HG03039 (cell line): ENCODE measurements around the gene HCAR3.
"Not testable (repeated sequence)": the region's sequence is repeated elsewhere in the genome, so short reads cannot be mapped to it uniquely, and the experiment has no call there.

Experiments used
- ATAC-seq: cut with Tn5 transposase; IDR thresholded peaks from one replicate; pipeline ENCODE4 v1.9.1; 2021; ENCODE audit warnings: mild to moderate bottlenecking, moderate library complexity; ENCODE audit not compliant: unreplicated experiment

Gene HCAR3

DNA sequence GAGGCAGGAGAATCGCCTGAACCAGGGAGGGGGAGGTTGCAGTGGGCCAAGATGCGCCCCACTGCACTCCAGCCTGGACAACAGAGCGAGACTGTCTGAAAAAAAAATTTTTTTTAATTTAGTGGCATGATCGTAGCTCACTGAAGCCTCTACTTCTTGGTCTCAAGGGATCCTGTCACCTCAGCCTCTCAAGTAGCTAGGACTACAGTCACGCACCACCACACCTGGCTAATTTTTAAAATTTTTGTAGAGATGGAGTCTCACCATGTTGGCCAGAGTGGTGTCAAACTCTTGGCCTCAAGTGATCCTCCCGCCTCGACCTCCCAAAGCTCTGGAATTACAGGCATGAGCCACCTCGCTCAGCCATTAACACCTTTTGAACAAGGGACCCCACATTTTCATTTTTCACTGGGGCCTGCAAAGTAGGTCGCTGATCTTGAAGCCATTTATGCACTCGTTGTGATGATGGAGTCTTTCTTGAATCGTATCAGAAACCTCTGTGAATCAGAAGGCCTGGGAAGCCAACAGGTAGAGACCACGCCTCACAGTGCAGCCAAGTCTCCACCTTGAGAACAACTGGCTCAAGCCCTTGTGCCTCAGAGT is 8.1 kb upstream of the HCAR3 start:
- ATAC-seq: no peak

DNA sequence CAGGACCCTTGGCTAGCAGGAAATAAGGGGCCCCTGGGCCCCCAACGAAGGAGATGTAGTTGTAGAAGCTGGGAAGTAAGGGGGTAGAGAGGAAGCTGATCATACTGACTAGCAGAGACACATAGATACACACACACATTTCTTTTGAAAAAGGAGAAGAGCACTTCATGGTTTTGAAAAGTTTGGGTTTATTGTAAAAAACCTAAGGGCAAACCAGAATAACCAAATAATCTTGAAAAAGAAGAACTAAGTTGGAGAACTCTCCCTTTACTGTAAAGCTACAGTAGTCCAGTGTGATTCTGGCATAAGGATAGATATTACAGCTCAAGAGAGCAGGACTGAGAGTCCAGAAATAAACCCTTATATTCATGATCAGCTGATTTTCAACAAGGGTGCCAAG is 5.8 kb upstream of the HCAR3 start:
- no peak for ATAC-seq

DNA sequence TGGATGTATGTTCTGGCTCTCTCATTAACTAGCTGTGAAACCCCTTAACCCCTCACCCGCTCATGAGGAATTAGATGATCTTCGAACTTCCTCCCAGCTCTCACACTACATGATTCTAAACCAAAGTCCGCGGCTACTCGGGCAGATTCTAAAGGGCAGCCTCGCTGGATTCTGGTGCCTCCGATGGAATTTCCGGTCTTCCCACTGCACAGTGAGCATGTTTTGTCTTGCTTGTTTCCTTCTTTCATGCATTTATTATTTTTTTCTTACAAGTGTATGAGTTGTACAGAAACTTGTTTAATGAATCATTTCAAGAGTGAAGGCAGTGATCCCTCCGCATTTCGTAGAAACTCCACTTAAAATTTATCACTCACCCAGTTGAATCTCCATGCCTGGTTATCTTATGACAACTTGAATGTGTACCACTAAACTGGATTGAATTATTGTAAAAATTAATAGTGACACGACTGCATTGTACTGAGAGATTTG is 4.5 kb upstream of the HCAR3 start:
- ATAC-seq: no peak

DNA sequence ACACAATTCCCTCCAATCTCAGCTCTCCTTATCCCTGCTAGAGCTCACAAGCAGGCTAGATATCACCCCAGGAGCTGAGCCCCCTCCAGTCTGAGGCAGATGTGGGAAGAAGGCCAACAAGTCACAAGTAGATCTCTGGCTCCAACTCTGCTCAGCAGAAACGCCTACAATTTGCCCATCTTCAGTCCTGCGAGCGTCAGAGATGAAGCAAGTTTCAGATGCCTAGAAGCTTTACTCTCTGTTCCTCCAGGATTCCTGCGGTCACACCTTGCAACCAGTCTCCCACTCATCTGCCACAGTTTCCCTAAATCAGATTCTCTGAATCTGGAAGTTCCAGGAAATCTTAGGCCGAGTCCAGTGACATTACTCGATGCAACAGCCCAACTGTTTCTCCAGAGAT is 1.4 kb downstream of the HCAR3 start:
- ATAC-seq: not testable (repeated sequence)

DNA sequence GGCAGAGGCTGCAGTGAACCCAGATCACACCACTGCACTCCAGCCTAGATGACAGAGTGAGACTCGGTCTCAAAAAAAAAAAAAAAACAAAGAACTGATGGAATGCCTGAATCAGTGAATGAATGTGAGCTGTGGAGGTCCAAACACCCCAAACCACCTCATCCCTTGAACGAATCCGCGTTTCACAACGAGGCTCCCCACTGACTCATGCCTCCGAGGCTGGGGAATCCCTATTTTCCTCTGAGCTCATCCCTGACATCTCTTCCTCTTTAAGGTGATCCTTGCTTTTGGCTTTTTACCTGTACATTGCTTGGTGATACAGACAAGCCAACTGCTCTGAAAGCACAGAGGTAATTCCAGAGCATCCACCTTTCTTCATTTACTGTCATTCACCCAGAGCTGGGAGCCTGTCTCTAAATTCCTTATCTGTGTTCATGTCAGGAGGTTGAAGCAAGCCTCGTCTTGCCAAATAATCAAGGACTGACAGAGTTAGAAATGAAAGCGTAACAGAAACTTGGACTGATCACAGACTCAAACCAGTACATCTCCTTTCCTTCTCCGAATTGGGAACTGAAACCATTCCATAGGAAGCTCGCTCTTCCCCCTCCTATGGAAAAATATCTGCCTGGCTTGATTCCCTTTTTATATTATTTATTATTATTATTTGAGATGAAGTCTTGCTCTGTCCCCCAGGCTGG is 3.0 kb downstream of the HCAR3 start:
- not testable (repeated sequence) for ATAC-seq

DNA sequence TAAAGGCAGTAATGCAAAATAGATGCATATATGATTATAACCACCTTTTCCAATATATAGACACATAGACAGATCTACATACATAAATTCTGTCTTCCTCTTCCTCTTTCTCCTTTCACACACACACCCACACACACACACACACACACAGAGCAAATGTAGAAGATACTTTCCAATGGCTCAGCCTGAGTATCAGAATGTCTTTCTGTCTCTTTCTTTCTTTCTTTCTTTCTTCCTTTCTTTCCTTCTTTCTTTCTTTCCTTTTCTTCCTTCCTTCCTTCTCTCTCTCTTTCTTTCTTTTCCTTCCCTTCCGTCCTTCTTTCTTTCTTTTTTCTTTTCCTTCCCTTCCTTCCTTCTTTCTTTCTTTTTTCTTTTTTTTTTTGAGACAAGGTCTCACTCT is 5.3 kb downstream of the HCAR3 start:
- ATAC-seq: not testable (repeated sequence)

DNA sequence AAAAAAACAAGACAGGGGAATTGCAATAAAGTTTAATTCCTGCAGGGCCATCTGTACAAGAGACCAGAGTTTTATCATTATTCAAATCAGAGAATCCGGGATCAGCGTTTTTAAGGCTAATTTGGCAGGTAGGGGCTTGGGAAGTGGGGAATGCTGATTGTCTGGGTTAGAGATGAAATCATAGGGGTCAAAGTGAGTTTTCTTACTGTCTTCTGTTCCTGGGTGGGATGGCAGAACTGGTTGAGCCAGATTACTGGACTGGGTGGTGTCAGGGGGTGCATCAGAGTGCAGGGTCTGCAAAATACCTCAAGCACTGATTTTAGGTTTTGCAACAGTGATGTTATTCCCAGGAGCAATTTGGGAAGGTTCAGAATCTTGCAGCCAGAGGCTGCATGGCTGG is 6.3 kb downstream of the HCAR3 start:
- not testable (repeated sequence) for ATAC-seq

DNA sequence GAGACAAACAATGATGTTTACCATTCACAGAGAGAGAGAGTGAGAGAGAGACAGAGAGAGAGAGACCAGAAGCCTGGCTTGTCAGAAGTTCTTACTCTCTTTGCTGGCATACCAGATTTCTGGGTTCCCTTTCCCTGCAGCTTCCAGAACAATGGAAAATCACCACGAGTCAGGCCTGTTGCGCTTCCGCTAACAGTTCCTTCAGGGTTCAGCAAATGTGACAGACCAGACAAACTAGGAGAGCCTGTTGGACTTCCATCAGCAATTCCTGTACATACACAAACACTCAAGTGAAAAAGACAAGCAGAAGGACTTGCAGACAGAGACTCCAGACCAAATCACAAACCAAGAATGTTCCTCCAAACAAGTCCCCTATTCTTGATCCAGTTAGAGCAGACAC is 7.3 kb downstream of the HCAR3 start:
- not testable (repeated sequence) for ATAC-seq

DNA sequence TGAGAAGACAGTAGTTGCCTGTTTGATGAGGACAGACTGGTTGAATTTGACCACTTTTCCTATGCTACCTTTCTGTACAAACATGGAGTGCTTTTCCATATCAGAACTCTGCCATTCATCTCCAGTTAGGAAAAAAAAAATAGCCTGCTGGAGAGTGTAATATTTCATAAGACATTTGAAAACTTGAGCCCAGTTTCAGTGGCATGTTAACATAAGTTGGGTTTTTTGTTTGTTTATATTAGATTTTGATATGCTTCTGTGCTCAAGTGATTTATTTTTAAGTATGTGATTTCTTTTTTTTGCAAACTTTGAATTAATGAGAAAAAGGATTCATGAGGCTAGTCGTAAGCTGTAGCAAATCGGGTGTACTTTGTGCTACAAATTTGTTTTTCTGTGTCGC is 12.8 kb downstream of the HCAR3 start:
- not testable (repeated sequence) for ATAC-seq

DNA sequence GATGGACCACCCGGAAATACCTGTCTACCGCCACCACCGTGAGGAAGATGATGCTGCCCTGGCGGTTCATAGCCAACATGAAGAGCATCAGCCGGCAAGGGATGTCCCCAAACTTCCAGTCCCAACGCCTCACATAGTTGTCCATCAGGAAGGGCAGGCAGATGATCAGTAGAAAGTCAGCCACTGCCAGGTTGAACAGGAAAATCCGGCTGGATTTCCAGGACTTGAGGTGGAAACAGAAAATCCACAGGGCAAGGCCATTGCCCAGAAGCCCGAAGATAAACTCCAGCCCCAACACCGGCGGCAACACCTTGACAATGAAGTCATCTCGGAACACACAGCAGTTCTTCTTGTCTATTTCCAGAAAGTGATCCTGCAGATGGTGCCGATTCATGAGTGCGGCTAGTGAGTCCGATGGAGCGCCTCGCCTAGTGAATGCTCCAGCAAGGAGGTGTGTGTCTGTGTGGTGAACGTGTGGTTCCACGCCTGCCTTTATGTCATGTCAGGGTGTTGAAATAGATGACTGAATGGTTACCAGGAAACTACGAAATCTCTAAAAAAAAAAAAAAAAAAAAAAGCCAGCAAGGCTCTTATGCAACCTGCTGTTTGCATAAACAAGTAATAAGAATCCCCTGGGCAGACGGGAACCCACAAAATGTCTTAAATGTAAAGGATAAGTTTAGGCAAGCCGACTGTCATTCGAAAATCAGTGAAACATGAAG is 13.6 kb downstream of the HCAR3 start, which contains the start of gene HCAR2:
TSS of gene HCAR2 (minus strand) at position 468 of the 722 bp plus-strand sequence. CDS start at position 394, 74 bp downstream.
- ATAC-seq: not testable (repeated sequence)

DNA sequence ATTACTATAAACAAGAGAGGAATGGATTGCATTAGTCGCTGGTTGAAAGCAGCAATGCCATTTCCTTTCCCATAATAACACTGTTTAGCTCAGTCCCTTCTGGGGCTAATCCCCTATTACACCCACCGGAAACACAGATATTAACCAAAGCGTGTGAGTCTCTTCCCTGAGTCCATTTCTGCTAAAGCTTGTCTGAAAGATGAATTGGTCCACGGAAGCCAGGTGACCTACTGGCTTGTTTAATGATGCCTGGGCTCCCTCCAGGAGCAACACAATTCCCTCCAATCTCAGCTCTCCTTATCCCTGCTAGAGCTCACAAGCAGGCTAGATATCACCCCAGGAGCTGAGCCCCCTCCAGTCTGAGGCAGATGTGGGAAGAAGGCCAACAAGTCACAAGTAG is 15.1 kb downstream of the HCAR3 start:
- ATAC-seq: not testable (repeated sequence)

DNA sequence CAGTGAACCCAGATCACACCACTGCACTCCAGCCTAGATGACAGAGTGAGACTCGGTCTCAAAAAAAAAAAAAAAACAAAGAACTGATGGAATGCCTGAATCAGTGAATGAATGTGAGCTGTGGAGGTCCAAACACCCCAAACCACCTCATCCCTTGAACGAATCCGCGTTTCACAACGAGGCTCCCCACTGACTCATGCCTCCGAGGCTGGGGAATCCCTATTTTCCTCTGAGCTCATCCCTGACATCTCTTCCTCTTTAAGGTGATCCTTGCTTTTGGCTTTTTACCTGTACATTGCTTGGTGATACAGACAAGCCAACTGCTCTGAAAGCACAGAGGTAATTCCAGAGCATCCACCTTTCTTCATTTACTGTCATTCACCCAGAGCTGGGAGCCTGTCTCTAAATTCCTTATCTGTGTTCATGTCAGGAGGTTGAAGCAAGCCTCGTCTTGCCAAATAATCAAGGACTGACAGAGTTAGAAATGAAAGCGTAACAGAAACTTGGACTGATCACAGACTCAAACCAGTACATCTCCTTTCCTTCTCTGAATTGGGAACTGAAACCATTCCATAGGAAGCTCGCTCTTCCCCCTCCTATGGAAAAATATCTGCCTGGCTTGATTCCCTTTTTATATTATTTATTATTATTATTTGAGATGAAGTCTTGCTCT is 16.4 kb downstream of the HCAR3 start:
- ATAC-seq: not testable (repeated sequence)

DNA sequence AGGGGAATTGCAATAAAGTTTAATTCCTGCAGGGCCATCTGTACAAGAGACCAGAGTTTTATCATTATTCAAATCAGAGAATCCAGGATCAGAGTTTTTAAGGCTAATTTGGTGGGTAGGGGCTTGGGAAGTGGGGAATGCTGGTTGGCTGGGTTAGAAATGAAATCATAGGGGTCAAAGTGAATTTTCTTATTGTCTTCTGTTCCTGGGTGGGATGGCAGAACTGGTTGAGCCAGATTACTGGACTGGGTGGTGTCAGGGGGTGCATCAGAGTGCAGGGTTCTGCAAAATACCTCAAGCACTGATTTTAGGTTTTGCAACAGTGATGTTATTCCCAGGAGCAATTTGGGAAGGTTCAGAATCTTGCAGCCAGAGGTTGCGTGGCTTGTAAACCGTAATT is 19.7 kb downstream of the HCAR3 start:
- ATAC-seq: not testable (repeated sequence)

DNA sequence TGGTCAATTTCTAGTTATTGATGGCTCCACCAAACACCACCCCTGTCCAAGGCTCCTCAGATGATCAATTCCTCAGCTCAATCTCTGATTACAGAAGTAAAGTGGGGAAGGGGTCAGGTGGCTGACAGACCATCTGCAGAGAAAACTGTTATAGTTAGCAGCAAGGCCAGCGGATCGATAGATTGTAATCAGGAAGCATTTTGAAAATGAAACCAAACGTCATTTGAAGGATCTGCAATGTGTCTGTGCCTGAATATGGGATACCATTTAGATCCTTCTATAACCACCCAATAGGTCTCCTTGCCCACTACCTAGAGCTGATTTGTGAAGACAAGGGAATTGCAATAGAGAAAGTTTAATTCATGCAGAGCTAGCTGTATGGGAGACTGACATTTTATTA is 25.0 kb downstream of the HCAR3 start:
- no peak for ATAC-seq

DNA sequence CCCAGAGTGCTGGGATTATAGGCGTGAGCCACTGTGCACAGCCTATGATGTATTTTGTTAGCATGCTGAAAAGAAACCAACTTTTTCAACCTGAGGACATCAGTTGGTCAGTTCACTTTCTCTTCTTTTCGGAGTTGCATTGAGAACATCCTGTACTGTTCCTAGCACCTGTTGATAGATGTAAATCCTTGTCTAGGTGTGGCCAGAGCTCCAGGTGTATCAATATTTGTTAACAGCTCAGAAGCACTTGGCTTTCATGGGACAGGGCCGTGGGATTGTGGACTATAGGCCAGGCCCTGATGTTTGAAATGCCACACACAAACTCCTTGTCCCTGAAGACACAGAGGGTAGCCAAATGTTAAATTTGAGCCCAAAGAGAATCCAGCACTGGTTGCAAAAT is 28.3 kb downstream of the HCAR3 start:
- no peak for ATAC-seq

DNA sequence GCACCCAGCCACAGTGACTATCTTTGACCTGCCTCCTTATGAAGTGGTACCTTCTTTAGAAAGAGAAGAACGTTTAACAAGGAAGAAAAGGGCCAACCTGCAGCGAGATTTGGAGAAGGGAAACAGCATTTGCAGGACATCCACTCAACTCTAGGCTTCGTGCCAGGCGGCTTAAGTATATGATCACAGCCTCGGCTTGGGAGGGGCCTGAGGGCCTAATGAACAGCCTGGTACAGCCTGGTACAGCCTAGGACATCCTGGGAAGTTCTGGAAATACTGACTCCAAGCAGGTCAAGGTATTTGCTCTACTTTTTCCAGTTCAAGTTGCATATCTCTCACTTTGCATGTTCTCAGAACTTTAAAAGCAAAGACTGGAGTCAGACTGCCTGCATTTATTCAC is 29.5 kb downstream of the HCAR3 start:
- ATAC-seq: no peak

DNA sequence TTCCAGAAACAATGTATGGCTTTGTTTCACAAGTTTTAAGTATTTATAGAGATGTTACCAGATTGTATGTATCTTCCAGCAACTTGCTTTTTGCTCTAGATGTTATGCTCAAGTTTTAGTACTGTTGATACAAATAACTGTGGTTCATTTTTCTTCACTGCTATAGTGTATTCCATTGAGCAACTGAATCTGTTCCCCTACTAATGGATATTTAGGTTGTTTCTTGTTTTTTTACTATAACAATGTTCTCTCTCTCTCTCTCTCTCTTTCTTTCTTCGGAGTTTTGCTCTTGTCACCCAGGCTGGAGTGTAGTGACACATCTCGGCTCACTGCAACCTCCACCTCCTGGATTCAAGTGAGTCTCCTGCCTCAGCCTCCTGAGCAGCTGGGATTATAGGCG is 30.1 kb downstream of the HCAR3 start:
- no peak for ATAC-seq

DNA sequence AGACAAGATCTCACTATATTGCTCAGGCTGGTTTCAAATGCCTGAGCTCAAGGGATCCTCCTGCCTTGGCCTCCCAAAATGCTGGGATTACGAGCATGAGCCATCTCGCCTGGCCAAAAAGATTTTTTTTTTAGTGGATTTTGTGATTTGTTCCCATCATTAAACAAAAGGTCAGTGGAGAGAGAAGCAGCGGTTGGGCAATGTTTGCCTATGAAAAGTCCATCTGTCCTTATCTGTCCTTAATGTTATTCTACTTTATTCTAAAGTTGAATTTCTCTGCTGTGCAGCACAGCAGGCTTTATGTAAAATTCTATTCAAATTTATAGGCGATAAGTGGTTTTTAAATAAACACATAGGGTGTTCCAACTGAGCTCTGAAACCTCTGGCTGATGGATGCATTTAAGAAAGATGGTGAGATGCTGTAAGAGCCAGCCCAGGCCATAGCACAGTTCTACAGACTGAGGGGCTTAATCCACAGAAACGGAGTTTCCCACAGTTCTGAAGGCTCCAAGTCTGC is 32.3 kb downstream of the HCAR3 start:
- ATAC-seq: no peak

DNA sequence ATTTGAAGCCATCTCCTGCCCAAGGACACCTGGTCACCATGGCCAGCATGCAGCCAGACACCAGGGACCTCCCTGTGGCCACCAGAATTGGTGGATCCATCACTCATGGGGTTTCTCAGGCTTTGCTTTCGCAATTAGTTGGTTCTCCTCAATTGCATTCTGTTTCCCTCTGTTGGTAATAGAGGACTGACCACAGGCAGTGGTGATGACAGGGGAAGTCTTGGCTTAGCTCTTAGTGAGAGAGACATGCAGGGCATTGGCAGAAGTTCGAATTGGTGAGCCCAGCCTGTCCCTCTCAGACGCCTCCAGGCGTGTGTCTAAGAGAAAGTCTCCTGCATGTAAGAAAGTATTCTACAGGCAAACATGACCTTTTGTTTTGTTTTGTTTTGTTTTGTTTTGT is 34.8 kb downstream of the HCAR3 start:
- ATAC-seq: no peak

DNA sequence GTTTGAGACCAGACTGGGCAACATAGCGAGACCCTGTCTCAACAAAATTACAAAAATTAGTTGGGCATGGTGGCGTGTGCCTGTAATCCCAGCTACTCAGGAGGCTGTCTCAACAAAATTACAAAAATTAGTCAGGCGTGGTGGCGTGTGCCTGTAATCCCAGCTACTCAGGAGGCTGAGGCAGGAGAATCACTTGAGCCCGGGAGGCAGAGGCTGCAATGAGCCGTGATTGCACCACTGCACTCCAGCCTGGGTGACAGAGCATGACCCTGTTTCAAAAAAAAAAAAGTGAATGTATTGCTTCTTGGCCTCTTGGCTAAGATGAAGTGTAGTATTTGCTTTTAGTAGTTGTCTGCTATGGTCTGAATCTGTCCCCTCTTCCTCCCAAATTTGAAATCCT is 35.6 kb downstream of the HCAR3 start:
- not testable (repeated sequence) for ATAC-seq

DNA sequence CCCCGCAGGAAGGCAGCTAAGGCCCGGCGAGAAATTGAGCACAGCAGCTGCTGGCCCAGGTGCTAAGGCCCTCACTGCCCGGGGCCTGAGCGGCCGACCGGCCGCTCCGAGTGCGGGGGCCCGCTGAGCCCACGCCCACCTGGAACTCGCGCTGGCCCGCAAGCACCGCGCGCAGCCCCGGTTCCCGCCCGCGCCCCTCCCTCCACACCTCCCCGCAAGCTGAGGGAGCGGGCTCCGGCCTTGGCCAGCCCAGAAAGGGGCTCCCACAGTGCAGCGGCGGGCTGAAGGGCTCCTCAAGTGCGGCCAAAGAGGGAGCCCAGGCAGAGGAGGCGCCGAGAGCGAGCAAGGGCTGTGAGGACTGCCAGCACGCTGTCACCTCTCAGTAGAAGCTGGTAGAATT is 39.8 kb downstream of the HCAR3 start:
- not testable (repeated sequence) for ATAC-seq
